ENCODE results near the gene P2RX7.

DNA sequence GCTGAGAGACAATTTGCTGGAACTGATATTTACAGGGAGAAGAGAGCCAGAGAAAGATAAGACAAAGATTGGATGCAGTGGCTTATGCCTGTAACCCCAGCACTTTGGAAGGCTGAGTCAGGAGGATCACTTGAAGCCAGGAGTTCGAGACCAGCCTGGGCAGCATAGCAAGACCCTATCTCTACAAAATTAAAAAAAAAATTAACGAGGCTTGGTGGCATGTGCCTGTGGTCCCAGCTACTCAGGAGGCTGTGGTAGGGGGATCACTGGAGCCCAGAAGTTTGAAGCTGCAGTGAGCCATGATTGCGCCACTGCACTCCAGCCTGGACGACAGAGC, 2.9 kb upstream of the P2RX7 start:
- TF ChIP-seq, protein P1, sequence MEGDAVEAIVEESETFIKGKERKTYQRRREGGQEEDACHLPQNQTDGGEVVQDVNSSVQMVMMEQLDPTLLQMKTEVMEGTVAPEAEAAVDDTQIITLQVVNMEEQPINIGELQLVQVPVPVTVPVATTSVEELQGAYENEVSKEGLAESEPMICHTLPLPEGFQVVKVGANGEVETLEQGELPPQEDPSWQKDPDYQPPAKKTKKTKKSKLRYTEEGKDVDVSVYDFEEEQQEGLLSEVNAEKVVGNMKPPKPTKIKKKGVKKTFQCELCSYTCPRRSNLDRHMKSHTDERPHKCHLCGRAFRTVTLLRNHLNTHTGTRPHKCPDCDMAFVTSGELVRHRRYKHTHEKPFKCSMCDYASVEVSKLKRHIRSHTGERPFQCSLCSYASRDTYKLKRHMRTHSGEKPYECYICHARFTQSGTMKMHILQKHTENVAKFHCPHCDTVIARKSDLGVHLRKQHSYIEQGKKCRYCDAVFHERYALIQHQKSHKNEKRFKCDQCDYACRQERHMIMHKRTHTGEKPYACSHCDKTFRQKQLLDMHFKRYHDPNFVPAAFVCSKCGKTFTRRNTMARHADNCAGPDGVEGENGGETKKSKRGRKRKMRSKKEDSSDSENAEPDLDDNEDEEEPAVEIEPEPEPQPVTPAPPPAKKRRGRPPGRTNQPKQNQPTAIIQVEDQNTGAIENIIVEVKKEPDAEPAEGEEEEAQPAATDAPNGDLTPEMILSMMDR (IDR thresholded peaks at IDR 0.05; ENCODE audit: borderline replicate concordance, extremely low read depth, low read length, poor library complexity, severe bottlenecking) = no peak
- TF ChIP-seq EZH2 (IDR thresholded peaks at IDR 0.05; ENCODE audit: borderline replicate concordance, low read depth, low read length, severe bottlenecking) = no peak

All from DND-41 (cell line).